Measurements from ENCODE around the gene UBE2J2.

DNA sequence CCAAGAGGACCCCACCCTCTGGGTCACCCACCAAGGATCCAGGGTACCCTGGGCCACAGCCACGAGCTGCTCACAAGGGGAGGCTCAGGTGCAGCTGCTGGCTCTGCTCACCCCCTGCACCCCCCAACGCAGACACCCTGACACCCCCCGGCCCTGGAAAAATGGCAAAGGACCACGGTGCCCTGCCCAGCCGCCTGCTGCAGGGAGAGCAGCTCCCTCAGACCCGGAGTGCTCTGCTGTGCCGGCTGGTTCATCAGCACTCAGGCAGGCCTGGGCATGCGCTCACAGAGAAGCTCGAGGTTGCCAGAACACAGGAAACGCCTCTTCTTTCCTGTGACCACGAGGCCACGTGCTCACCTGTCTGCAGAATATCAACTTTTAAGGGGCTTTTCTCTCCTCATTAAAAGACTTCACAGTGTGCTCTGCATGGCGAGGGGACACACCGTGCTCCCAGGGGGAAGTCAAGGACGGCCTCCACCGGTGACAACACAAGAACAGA, 22.8 kb downstream of the UBE2J2 start:
- TF ChIP-seq, protein P1, sequence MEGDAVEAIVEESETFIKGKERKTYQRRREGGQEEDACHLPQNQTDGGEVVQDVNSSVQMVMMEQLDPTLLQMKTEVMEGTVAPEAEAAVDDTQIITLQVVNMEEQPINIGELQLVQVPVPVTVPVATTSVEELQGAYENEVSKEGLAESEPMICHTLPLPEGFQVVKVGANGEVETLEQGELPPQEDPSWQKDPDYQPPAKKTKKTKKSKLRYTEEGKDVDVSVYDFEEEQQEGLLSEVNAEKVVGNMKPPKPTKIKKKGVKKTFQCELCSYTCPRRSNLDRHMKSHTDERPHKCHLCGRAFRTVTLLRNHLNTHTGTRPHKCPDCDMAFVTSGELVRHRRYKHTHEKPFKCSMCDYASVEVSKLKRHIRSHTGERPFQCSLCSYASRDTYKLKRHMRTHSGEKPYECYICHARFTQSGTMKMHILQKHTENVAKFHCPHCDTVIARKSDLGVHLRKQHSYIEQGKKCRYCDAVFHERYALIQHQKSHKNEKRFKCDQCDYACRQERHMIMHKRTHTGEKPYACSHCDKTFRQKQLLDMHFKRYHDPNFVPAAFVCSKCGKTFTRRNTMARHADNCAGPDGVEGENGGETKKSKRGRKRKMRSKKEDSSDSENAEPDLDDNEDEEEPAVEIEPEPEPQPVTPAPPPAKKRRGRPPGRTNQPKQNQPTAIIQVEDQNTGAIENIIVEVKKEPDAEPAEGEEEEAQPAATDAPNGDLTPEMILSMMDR (IDR thresholded peaks at IDR 0.05; ENCODE audit: extremely low read depth in 1 of 2, insufficient read depth in 1 of 2, low read depth in 1 of 2, low read length in 2 of 2): no peak
- TF ChIP-seq POLR2A (IDR thresholded peaks at IDR 0.05; ENCODE audit: low read depth, low read length): no peak
- no peak for TF ChIP-seq FOS (IDR thresholded peaks at IDR 0.05; ENCODE audit: borderline replicate concordance, insufficient read depth, low read length)
- TF ChIP-seq POLR2AphosphoS5 (IDR thresholded peaks at IDR 0.05; ENCODE audit: insufficient read depth, low read depth, low read length): no peak
- no peak for TF ChIP-seq JUN (IDR thresholded peaks at IDR 0.05; ENCODE audit: borderline replicate concordance, insufficient read depth, insufficient read length, low read depth)
- no peak for TF ChIP-seq EZH2 (IDR thresholded peaks at IDR 0.05; ENCODE audit: borderline replicate concordance, low read depth, low read length, severe bottlenecking)
